GM21528 (cell line): ENCODE measurements around the gene TCAP.

ENCODE experiments used
- ATAC-seq: cut with Tn5 transposase; IDR thresholded peaks from one replicate; pipeline ENCODE4 v1.9.1; 2021; ENCODE audit warnings: mild to moderate bottlenecking, moderate library complexity; ENCODE audit not compliant: unreplicated experiment, low FRiP score

The TCAP gene

DNA sequence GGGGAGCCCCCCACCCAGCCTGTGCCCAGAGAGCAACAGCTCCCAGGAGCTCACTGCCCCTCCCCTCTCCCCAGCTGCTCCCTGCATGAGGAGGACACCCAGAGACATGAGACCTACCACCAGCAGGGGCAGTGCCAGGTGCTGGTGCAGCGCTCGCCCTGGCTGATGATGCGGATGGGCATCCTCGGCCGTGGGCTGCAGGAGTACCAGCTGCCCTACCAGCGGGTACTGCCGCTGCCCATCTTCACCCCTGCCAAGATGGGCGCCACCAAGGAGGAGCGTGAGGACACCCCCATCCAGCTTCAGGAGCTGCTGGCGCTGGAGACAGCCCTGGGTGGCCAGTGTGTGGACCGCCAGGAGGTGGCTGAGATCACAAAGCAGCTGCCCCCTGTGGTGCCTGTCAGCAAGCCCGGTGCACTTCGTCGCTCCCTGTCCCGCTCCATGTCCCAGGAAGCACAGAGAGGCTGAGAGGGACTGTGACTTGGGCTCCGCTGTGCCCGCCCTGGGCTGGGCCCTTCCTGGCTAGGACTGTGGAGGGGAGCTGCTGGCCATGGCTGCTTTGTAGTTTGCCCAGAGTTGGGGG lies 584 bp downstream of the TCAP start:
- ATAC-seq = no peak

DNA sequence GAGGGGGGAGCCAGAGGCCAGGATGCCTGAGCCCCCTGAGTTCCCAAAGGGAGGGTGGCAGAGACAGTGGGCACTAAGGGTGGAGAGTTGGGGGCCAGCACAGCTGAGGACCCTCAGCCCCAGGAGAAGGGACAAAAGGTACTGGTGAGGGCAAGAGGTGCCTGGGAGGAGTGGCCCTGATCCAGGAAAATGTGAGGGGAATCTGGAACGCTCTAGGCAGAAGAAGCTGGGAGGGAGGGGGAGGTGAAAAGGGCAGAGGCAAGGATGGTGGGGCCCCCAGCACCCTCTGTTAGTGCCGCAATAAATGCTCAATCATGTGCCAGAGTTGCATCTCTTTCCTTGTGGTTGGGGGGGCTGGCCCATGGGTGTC lies 1.1 kb downstream of the TCAP start:
- ATAC-seq = no peak

DNA sequence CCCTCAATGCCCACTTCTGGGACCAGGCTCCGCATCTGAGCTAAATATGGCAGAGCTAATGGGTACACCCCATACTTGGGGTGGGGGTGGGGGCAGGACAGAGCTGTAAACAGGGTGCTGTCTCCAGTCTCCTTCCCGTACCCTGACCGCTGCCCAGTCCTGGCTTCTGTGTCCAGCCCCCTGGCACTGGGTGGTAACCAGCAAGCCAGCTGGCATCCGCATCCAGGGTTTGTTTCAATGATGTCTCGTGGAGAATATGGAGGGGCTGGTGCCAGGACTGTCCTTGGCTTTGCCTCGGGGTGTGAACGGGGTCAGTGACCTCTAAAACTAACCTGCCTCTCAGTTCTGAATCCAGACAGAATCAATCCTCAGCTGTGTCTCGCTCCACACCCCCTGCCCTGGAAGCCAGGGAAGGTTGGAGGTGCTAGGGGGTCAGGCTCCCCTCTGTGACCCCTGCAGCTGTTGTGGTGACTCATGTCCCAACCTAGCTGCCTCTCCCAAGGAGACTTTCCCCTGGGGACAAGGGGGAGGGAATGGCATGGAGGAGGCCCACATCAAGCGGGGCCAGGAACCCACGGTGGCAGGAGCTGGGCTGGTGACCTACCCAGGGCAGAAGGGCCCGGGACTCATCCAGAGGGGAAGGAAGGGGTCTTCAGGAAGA lies 1.6 kb downstream of the TCAP start:
- no peak for ATAC-seq

DNA sequence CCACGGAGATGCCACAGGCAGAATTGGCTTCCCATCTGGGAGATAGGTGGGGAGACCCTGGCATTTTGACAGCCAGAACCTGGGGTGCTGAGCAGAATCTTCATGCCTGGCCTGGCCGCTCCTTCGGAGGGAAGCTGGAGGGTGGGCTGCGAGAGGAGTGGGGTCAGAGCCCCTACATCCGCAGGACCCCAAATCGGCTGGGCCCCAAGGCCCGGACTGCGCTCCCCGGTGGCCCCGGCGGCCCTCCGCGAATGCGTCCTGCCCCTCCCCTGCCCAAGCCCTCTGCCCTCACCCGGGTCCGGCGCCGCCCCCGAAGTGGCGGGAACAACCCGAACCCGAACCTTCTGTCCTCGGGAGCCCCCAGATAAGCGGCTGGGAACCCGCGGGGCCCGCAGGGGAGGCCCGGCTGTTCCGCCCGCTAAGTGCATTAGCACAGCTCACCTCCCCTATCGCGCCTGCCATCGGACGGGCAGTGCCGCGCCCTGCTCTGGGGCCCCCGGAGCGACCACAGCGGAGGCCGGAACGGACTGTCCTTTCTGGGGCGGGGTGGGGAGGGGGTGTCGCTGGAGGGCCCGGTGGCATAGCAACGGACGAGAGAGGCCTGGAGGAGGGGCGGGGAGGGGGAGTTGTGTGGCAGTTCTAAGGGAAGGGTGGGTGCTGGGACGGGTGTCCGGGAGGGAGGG lies 2.3 kb downstream of the TCAP start:
- ATAC-seq = no peak

DNA sequence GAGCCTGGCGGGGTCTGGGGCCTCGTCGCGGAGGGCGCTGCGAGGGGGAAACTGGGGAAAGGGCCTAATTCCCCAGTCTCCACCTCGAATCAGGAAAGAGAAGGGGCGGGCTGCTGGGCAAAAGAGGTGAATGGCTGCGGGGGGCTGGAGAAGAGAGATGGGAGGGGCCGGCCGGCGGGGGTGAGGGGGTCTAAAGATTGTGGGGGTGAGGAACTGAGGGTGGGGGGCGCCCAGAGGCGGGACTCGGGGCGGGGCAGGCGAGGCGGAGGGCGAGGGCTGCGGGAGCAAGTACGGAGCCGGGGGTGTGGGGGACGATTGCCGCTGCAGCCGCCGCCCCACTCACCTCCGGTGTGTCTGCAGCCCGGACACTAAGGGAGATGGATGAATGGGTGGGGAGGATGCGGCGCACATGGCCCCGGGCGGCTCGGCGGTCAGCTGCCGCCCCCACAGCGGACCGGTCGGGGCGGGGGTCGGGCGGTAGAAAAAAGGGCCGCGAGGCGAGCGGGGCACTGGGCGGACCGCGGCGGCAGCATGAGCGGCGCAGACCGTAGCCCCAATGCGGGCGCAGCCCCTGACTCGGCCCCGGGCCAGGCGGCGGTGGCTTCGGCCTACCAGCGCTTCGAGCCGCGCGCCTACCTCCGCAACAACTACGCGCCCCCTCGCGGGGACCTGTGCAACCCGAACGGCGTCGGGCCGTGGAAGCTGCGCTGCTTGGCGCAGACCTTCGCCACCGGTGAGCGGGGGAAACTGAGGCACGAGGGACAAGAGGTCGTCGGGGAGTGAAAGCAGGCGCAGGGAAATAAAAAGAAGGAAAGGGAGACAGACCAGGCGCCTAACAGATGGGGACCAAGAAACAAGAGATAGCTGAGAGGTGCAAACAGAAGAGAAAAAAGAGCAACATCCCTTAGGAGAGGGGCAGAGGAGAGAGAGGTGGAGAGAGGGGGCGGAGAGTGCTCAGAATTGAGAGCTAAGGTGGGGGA lies 3.1 kb downstream of the TCAP start, which contains the start of gene PNMT:
Gene PNMT, plus strand, starts transcription at position 509 of the 980 bp plus-strand sequence. Its CDS starts 23 bp downstream, at position 532.
- ATAC-seq = no peak

DNA sequence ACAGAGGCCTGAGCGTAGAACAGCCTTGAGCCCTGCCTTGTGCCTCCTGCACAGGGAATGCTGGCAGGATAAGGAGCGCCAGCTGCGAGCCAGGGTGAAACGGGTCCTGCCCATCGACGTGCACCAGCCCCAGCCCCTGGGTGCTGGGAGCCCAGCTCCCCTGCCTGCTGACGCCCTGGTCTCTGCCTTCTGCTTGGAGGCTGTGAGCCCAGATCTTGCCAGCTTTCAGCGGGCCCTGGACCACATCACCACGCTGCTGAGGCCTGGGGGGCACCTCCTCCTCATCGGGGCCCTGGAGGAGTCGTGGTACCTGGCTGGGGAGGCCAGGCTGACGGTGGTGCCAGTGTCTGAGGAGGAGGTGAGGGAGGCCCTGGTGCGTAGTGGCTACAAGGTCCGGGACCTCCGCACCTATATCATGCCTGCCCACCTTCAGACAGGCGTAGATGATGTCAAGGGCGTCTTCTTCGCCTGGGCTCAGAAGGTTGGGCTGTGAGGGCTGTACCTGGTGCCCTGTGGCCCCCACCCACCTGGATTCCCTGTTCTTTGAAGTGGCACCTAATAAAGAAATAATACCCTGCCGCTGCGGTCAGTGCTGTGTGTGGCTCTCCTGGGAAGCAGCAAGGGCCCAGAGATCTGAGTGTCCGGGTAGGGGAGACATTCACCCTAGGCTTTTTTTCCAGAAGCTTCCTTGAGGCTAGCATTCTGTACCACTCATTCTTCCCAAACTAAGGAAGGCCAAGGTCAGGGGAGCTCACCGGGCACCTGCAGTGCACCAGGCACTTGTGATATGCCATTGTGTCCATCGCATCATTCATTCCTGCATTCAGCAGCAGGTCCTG lies 5.0 kb downstream of the TCAP start:
- ATAC-seq = no peak

DNA sequence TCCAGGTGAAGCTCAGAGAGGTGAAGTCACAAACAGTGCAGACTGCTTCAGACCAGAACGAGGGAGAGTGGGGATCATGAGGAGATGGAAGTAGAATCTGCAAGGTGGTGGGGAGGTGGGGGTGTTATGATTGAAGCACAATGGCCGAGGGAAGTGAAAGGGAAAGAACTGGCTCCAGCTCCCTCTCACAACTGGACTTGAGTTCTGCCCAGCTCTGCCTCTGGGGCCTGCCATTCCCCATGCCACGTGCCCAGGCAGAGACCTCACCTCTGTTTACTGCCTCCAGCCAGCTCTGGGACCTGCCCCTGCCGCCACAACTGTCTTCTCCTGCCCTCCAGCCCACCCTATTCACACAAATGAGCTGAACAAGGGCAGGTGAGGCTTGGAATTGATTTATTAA lies 5.6 kb downstream of the TCAP start:
- ATAC-seq = no peak

DNA sequence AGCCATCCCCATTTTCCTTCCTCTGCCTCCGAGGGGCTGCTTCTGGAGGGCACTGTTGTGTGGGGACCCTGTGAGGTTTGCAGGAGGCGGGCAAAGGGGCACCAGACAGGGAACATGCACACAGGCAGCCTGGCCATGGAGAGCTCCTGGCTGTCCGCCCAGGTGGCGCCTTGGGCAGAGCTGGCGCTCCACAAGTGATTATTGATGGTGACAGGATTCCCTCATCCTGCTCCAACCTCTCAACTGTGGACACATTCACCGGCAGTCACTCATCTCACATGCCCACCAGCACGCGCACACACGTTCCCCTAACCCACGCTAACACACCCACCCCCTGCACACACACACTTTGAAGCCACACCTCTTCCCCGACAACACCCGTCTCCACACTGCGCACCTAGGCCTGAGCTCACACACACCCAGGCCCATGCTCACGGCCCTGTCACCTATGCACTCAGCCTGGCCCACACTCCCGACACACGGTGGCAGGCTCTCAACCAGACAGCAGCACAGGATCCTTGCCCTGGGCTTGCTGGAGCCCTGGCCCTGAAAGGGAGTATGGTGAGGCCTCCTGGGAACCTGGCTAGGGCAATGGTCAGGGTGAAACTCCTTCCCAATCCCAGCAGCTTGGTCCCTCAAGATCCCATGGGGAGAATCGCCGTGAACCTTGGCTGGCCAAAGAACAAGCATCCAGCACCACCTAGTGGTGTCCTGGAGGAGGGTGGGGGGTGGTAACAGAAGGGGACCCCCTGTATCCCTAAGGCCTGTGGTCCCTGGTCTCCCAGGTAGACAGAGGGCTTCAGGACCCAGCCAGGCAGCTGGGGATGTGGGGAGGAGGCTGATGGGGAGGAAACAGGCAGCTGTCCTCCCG lies 6.7 kb downstream of the TCAP start:
- ATAC-seq = no peak

DNA sequence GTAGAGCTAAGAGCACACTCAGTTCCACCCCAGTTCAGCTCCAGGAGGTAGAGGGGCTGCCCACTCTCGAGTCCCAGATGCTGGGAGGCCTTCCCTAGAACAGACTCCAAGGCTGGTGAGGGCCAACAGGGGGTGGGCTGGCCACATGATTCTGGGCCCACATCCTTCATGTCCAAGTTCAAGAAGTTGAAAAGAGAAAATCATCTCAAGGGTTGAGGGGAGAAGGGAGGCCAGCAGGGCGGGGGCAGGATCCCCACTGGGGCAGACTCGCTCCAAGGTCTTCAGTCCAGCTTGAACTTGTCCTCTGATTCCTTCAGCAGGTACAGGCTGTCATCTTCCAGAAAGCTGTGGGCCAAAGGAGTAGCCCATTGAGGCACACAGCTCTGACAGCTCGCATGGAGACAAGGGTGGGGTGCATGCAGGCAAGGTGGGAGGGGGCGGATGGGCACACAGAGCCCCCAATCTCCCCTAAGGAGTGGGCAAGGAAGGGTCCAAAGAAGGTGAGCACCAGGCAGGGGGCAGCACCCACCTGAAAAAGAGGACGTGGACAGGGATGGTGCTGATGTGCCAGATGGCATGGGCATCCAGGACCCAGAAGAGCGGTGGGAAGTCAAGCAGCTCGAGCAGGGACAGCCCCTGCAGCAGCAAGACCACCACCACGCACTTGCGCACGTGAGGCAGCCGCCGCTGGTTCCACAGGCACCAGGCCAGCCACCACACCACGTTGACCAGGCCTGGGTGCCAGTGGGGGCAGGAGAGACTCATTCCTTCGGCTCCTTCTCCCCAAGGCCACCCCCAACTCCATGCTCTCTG lies 7.6 kb downstream of the TCAP start:
- no peak for ATAC-seq

DNA sequence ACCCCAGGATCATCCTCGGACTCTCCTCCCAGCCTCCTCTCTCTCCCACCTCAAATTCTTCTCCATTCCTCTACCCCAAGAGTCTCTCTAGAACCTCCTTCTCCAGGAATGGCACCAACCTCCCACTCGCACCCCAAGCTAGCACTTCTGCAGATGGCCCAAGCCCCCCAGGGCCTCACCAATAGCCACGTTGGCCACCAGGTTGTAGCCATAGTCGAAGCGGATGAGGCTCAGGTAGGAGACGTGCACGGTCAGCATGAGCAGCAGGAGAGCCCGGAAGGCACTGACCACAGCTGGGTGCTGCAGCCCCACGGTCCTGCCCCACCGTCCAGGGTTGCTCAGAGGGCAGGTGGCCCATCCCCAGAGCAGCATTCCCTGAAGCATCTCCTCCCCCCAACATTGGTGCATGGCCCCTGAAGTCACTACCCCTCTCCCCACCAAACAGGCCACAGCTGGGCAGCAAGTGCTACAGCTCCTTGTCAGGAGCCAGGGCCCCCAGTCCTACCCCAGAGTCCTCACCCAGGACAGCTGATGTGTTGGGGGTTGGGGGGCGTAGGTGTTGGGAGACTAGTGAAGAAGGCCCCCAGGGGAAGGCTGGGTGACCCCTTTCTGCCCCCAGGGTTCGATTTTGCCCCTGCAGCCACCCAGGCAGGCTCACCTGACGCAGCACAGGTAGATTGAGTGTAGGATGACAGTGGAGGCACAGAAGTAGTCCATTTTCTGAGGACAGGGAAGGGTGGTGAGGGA lies 8.4 kb downstream of the TCAP start:
- ATAC-seq = no peak

DNA sequence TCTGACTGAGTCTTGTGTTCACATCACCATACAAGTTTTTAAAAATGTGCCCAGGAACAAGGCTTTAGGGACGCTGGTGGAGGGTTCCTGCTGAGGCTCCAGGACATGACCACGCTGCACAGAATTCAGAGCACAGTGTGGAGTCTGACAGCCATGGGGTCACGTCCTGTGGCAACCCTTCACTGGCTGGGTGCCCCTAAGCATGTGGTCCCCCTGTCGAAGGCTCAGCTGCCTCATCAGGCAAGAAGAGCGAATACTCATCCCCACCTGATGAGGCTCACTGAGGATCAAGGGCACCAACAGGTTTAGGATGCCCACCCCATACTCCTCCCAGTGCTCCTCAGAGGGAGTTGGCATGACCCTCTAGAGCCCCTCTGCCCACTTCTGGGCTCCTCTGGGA lies 9.0 kb downstream of the TCAP start:
- no peak for ATAC-seq

DNA sequence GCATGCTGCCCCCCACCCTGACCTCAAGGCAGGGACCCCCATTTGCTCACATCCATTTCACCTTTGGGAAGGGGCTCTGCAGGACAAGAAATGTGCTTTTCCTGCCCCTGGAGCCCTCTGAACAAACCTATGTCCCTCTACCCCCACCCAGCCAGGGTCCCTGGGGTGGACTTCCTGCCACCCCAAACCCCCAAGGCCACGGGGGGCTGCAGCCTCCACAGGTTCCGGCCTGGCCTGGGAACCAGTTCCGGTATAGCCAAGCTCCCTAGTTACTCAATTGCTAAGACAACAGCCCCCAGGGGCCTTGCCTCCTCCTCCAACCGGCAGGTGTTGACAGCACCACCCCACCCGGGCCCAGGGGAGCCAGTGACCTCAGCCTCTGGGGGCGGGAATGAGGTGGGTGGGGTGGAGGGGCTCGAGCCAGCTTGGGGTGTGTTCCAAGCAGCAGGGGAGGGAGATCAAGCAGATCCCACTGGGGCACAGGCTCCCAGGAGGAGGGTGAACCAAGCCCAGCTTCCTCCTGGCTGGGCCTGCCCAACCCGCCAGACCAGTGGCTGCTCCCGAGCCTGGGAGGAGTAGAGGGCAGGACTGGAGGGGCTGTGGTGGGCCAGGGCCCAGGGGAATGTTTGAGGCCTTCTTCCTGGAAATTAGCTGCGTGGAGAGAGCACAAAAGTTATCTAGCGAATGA lies 9.7 kb downstream of the TCAP start:
- no peak for ATAC-seq

DNA sequence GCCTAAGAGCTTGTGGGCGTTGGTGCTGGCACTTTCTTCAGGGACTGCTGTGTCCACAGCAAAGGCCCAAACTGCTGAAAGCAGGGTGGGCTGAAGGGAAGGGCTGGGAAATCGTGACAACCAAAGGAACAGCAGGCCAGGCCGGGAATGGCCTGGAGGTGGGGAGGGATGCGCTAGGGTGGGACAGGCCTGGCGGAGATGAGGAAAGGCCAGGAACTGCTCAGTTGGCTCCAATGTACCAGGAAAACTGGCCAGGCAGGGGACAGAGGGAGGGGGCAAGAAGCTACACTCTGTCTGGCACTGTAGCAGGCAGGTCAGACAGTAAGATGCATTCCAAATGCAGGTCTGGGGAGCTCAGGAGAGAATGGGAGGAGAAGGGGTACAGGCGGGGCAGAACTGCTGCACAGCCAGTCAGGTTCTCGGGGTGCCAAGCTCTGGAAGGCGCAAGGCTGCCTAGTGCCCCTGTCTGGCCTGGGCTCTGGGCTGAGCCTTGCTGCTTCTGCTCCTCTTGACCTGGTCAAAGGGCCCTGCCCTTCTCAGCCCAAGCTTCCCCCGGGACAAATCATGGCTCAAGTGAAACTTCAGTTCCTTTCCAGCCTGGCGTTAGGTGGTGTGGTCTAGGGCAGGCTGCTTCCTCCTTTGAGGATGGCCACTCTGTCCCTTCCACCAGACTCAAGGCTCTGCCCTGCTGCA lies 10.4 kb downstream of the TCAP start:
- ATAC-seq = no peak

DNA sequence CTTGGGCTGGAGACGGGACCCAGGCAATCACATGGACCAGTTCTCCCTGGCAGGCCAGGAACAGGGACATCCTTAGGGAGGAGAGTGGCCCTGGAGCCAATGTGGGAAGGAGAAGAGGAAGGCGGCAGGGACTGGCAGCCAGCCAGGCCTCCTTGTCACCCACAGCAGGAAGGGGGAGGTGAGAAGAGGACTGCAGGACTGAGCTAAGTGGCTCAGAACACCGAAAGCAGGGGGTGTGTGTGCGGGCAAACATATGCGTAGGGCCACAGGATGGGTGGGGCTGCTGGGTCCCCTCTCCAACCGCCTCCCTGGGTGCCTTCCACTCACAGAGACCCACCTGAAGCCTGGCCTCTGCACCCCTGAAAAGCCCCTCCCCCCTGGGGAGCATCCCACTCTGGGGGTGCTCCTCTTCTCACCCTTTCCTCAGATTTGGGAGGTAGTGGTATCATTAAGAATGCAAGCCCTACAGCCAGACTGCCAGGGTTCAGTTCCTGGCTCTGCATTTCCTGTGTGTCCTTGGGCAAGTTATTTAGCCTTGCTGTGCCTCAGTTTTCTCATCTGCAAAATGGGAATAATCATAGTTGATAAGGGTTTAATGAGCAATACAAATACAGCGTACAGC lies 11.2 kb downstream of the TCAP start:
- no peak for ATAC-seq

DNA sequence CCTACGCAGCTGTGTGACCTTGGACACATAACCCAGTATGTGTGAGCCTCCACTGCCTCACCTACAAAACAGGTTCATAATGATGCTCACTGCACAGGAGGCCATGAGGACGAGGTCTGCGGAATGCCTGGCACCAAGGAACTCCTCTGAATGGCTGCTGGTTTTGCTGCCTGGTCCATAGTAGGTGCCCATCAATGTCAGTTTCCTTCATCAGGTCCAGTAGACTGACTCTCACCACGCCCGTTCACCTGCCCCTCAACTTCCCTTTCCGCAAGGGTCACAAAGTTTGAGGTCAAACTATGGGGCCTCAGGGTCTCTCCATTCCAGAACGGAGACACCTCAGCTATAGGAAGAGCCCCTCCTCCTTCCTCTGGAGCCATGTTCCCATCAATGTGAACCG lies 11.9 kb downstream of the TCAP start:
- no peak for ATAC-seq
